ENCODE measurements around the gene ABCB9. TPM values are rescaled to one million over a fixed set of nuclear protein-coding genes. Genes with fewer than 3 reads are reported as not detected.

Gene ABCB9
- total RNA-seq, 1 donor from 2014 or later = 11.6 TPM

GRCh38 chr12:122896662-122897061, 69.6 kb downstream of the ABCB9 start:
- Histone ChIP-seq H3K79me2 (ENCODE audit: insufficient read depth, low read length) (peaks cover 42% of the 10 kb centered on the region), H3K9ac (ENCODE audit: low read length) (no peak overlapping the region), H3K27me3 (ENCODE audit: insufficient read depth, low read length) (no peaks in the 10 kb centered on the region), H3K4me3 (ENCODE audit: insufficient read depth, low read depth, low read length) (no peak overlapping the region), H3K27ac (ENCODE audit: low read depth, low read length) (no peak overlapping the region), H3K4me2 (ENCODE audit: low read length) (no peak overlapping the region), H4K20me1 (ENCODE audit: insufficient read depth, low read length) (peaks cover 21% of the 10 kb centered on the region), H2AFZ (ENCODE audit: low read depth, low read length) (no peak overlapping the region), H3K9me3 (ENCODE audit: insufficient read depth, low read depth, low read length) (no peaks in the 10 kb centered on the region), H3K36me3 (ENCODE audit: insufficient read depth, low read length) (no peaks in the 10 kb centered on the region), H3K4me1 (ENCODE audit: insufficient read depth, low read length) (peaks cover 41% of the 10 kb centered on the region)
- Mint-ChIP-seq H3K4me3 (ENCODE audit: unreplicated experiment) (peak overlapping the region; percentile 97), H3K9me3 (ENCODE audit: unreplicated experiment) (peaks cover 4% of the 10 kb centered on the region), H3K27me3 (ENCODE audit: low read depth, unreplicated experiment) (no peaks in the 10 kb centered on the region), H3K27ac (ENCODE audit: unreplicated experiment) (peak overlapping the region; percentile 85), H3K36me3 (ENCODE audit: low read depth, unreplicated experiment) (no peaks in the 10 kb centered on the region), H3K4me1 (ENCODE audit: low read depth, unreplicated experiment) (peaks cover 24% of the 10 kb centered on the region)
- DNase-seq (ENCODE audit: low read depth) = no peak
- FAIRE-seq = no peak
- TF ChIP-seq EZH2 (IDR thresholded peaks at IDR 0.05; ENCODE audit: insufficient read depth, low read length) = no peak
- TF ChIP-seq, protein P1, sequence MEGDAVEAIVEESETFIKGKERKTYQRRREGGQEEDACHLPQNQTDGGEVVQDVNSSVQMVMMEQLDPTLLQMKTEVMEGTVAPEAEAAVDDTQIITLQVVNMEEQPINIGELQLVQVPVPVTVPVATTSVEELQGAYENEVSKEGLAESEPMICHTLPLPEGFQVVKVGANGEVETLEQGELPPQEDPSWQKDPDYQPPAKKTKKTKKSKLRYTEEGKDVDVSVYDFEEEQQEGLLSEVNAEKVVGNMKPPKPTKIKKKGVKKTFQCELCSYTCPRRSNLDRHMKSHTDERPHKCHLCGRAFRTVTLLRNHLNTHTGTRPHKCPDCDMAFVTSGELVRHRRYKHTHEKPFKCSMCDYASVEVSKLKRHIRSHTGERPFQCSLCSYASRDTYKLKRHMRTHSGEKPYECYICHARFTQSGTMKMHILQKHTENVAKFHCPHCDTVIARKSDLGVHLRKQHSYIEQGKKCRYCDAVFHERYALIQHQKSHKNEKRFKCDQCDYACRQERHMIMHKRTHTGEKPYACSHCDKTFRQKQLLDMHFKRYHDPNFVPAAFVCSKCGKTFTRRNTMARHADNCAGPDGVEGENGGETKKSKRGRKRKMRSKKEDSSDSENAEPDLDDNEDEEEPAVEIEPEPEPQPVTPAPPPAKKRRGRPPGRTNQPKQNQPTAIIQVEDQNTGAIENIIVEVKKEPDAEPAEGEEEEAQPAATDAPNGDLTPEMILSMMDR (IDR thresholded peaks at IDR 0.05; ENCODE audit: insufficient read depth, low read depth, low read length) = no peak

GRCh38 chr12:122895704-122896636, 70.3 kb downstream of the ABCB9 start, which contains the start of gene VPS37B:
TSS of gene VPS37B (minus strand) at chr12:122896124. CDS start at chr12:122896062, 62 bp downstream.
- FAIRE-seq (no peak), DNase-seq (ENCODE audit: low read depth) (peak; percentile 76)
- Mint-ChIP-seq H3K4me3 (ENCODE audit: unreplicated experiment) (peak within 1 kb of the TSS; percentile 97), H3K36me3 (ENCODE audit: low read depth, unreplicated experiment) (no peaks in the 10 kb centered on the region), H3K27ac (ENCODE audit: unreplicated experiment) (peak within 1 kb of the TSS; percentile 95), H3K4me1 (ENCODE audit: low read depth, unreplicated experiment) (peaks cover 30% of the 10 kb centered on the region), H3K27me3 (ENCODE audit: low read depth, unreplicated experiment) (no peaks in the 10 kb centered on the region), H3K9me3 (ENCODE audit: unreplicated experiment) (peaks cover 4% of the 10 kb centered on the region)
- H3K79me2 ChIP-seq (ENCODE audit: insufficient read depth, low read length) = peaks cover 49% of the 10 kb centered on the region
- H3K36me3 ChIP-seq (ENCODE audit: insufficient read depth, low read length) = no peaks in the 10 kb centered on the region
- peak within 1 kb of the TSS; percentile 98 for H3K4me2 ChIP-seq (ENCODE audit: low read length)
- no peaks in the 10 kb centered on the region for H3K9me3 ChIP-seq (ENCODE audit: insufficient read depth, low read depth, low read length)
- peak within 1 kb of the TSS; percentile 90 for H3K4me3 ChIP-seq (ENCODE audit: insufficient read depth, low read depth, low read length)
- H4K20me1 ChIP-seq (ENCODE audit: insufficient read depth, low read length) = peaks cover 26% of the 10 kb centered on the region
- no peaks in the 10 kb centered on the region for H3K27me3 ChIP-seq (ENCODE audit: insufficient read depth, low read length)
- TF ChIP-seq EZH2 (IDR thresholded peaks at IDR 0.05; ENCODE audit: insufficient read depth, low read length) = no peak
- TF ChIP-seq, protein P1 (IDR thresholded peaks at IDR 0.05; ENCODE audit: insufficient read depth, low read depth, low read length) = no peak
- H3K9ac ChIP-seq (ENCODE audit: low read length) = peak within 1 kb of the TSS; percentile 98
- H3K4me1 ChIP-seq (ENCODE audit: insufficient read depth, low read length) = peaks cover 48% of the 10 kb centered on the region
- H3K27ac ChIP-seq (ENCODE audit: low read depth, low read length) = peak within 1 kb of the TSS; percentile 88
- H2AFZ ChIP-seq (ENCODE audit: low read depth, low read length) = peak within 1 kb of the TSS; percentile 62
